Tibial artery (tissue), 4 donors: ENCODE results near the gene PLEKHH1.

Source experiments
- DNase-seq, 2 donors: peaks; one replicate each; pipeline ENCODE4 v3.0.0-alpha.2; 2019
- H3K27ac ChIP-seq, 2 donors: fragments of 200-600 bp; sonication (generic) in 1 of 2; 1 replicate in 1 of 2; 2 replicates in 1 of 2; pipeline ENCODE4 v1.5.1; 2018 to 2019; ENCODE audit warnings: mild to moderate bottlenecking in 1 of 2
- H3K27me3 ChIP-seq, 2 donors: fragments of 200-600 bp; sonication (generic) in 1 of 2; one replicate each; pipeline versions ENCODE4 v1.5.1 to v1.6.0; 2016 to 2019
- H3K36me3 ChIP-seq, 3 donors: fragments of 200-600 bp; sonication (generic) in 2 of 3; one replicate each; pipeline ENCODE4 v1.5.1; 2016 to 2019; ENCODE audit warnings: mild to moderate bottlenecking in 2 of 3
- H3K4me1 ChIP-seq, 4 donors: fragments of 200-600 bp; sonication (generic) in 2 of 4; 1 replicate in 3 of 4; 2 replicates in 1 of 4; pipeline ENCODE4 v1.5.1; 2016 to 2019
- H3K4me3 ChIP-seq, 2 donors: fragments of 200-600 bp; sonication (generic) in 1 of 2; 1 replicate in 1 of 2; 2 replicates in 1 of 2; pipeline ENCODE4 v1.5.1; 2018 to 2019; ENCODE audit warnings: mild to moderate bottlenecking in 2 of 2
- H3K9me3 ChIP-seq, 3 donors: fragments of 200-600 bp; sonication (generic) in 1 of 3; one replicate each; pipeline ENCODE4 v1.5.1; 2016 to 2019
- CTCF ChIP-seq, 2 experiments: fragments of 200-600 bp in 1 of 2; fragments of 450-650 bp in 1 of 2; IDR thresholded peaks; one replicate each; pipeline ENCODE4 v1.5.1; 2017 to 2019; ENCODE audit warnings: antibody characterized with exemption in 2 of 2, mild to moderate bottlenecking in 1 of 2, moderate library complexity in 1 of 2
- intact Hi-C: fragments of 100-400 bp; cut with DNase I; formaldehyde crosslinking; loops from one replicate; pipeline ENCODE4 v1.15.0; 2023; ENCODE audit warnings: low total_unique reads

The PLEKHH1 gene

GRCh38 chr14:67523764-67524633 lies 9.1 kb upstream of the PLEKHH1 start:
- H3K27me3 ChIP-seq: peaks cover 0 to 48% of the 10 kb centered on the region in 2 donors
- no peak for DNase-seq
- H3K9me3 ChIP-seq: no peaks in the 10 kb centered on the region
- intact Hi-C loops: no loop called here
- H3K4me1 ChIP-seq: no peaks in the 10 kb centered on the region
- H3K36me3 ChIP-seq: no peaks in the 10 kb centered on the region
- no peak overlapping the region for H3K4me3 ChIP-seq
- no peak for TF ChIP-seq CTCF (IDR thresholded peaks at IDR 0.05)
- no peak overlapping the region for H3K27ac ChIP-seq

- no peak for DNase-seq
- H3K27ac ChIP-seq: no peak overlapping the region
- H3K4me3 ChIP-seq: no peak overlapping the region
- no peak for TF ChIP-seq CTCF (IDR thresholded peaks at IDR 0.05)
- H3K9me3 ChIP-seq: no peaks in the 10 kb centered on the region
- no peaks in the 10 kb centered on the region for H3K36me3 ChIP-seq
- intact Hi-C loops: no loop called here
- H3K27me3 ChIP-seq: peaks cover 0 to 42% of the 10 kb centered on the region in 2 donors
- H3K4me1 ChIP-seq: no peaks in the 10 kb centered on the region
These were observed 8.5 kb upstream of the PLEKHH1 start for GRCh38 chr14:67524634-67524963.

GRCh38 chr14:67525389-67525788 lies 7.7 kb upstream of the PLEKHH1 start:
- DNase-seq: no peak
- Histone ChIP-seq H3K4me3 (no peak overlapping the region), H3K36me3 (no peaks in the 10 kb centered on the region), H3K4me1 (no peaks in the 10 kb centered on the region), H3K27me3 (peaks cover 0 to 41% of the 10 kb centered on the region in 2 donors), H3K27ac (no peak overlapping the region), H3K9me3 (no peaks in the 10 kb centered on the region)
- no peak for TF ChIP-seq CTCF (IDR thresholded peaks at IDR 0.05)
- intact Hi-C loops: no loop called here

- no peak for DNase-seq
- Histone ChIP-seq H3K27ac (no peak overlapping the region), H3K27me3 (peaks cover 0 to 41% of the 10 kb centered on the region in 2 donors), H3K4me3 (no peak overlapping the region), H3K9me3 (no peaks in the 10 kb centered on the region), H3K36me3 (no peaks in the 10 kb centered on the region), H3K4me1 (no peaks in the 10 kb centered on the region)
- intact Hi-C loops: no loop called here
- no peak for TF ChIP-seq CTCF (IDR thresholded peaks at IDR 0.05)
These were observed 6.9 kb upstream of the PLEKHH1 start for GRCh38 chr14:67526181-67526580.

GRCh38 chr14:67526676-67527459 lies 6.2 kb upstream of the PLEKHH1 start:
- no peaks in the 10 kb centered on the region for H3K36me3 ChIP-seq
- H3K27ac ChIP-seq: no peak overlapping the region

More at GRCh38 chr14:67526676-67527459, 6.2 kb upstream of the PLEKHH1 start:
- Histone ChIP-seq H3K4me3 (no peak overlapping the region), H3K27me3 (peaks cover 0 to 37% of the 10 kb centered on the region in 2 donors), H3K9me3 (no peaks in the 10 kb centered on the region), H3K4me1 (no peaks in the 10 kb centered on the region)
- intact Hi-C loops: no loop called here
- no peak for DNase-seq
- peak; percentile 35 to 39 for TF ChIP-seq CTCF (IDR thresholded peaks at IDR 0.05)
